NCI-H1436 (cell line): ENCODE results near the gene SSNA1.

ENCODE experiments used
- DNase-seq: peaks from one replicate; lab custom pipeline; 2025; lab: John Stamatoyannopoulos, UW

SSNA1 gene

DNA sequence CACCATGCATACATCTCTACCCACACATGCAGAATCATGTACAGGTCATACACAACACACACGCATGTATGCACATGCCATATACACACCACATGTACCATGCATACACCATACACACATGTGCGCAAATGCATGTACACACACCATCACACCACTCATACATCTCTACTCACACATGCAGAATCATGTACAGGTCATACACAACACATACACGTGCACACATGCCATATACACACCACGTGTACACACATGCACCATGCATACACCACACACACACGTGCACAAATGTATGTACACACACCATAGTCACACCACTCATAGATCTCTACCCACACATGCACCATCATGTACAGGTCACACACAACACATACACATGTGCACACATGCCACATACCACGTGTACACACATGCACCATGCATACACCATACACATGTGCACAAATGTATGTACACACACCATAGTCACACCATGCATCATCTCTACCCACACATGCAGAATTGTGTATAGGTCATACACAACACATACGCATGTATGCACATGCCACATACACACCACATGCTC lies 35.6 kb upstream of the SSNA1 start:
- no peak for DNase-seq

DNA sequence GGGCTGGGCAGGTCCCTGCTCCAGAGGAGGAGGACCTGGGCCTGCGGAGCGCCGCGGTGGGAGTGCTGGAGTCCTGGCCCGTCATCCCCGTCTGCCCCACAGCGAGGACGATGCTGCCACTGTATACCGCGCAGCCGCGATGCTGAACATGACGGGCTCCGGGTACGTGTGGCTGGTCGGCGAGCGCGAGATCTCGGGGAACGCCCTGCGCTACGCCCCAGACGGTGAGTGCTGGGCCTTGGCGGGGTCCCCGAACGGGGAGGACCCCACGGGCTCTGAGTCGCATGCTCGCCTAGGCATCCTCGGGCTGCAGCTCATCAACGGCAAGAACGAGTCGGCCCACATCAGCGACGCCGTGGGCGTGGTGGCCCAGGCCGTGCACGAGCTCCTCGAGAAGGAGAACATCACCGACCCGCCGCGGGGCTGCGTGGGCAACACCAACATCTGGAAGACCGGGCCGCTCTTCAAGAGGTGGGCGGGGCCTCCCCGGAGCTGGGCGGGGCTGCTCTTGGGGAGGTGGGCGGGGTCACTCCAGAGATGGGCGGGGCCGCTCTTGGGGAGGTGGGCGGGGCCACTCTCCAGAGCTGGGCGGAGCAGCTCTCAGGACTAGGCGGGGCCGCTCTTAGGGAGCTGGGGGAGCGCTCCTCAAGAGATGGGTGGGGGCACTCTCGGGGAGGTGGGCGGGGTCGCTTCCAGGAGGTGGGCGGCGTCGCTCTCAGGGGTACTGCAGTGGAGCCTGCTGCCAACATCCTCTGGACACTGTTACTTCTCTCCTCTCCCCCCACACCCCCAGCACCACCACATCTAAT lies 31.7 kb upstream of the SSNA1 start:
- peak; percentile 74 for DNase-seq

DNA sequence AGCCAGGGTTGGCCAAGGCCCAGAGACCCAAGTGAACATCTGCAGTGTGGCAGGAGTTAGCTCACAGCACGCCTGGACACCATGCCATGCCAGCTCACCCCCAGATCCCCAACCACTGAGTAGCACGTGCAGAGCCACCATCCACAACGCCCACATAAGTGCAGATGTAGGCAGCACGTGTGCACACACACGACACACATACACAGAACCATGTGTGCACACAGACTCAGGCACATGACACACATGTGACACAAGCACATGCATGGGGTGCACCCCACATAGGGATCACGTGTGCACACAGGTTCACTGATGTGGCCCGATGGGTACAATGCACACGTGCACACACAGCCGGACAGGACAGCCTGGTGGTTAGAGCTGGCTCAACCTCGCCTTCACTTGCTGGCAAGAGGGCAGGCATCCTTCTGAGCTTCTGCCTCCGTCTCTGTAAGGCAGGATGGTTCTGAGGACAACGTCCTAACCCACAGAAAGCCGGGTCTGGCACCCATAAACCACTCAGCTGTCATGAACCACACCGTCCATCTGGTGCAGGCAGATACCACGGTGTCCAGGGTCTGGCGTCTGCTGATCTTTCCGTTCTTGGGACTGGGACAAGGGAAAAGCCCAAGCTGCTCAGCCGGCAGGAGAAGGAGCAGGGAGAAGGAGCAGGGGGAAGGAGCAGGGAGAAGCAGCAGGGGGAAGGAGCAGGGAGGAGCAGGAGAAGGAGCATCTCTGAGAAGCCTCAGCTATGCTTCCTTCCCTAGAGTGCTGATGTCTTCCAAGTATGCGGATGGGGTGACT lies 30.7 kb upstream of the SSNA1 start:
- DNase-seq, result no peak

DNA sequence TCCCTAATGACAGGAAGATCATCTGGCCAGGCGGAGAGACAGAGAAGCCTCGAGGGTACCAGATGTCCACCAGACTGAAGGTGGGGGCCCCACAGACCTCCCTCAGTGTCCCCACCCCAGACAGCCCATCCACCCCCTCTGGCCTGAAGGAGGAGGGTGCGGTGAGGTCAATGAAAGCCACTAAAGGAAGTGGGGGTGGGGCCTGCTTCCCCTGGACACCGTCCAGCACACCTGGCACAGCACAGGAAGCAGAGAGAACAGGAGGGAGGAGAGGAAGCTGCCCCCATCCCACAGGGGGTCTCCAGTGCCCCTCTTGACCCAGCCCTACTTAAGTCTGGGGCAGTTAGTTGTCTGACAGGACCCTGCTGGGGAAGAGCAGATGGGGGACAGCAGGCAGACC lies 29.9 kb upstream of the SSNA1 start:
- no peak for DNase-seq

DNA sequence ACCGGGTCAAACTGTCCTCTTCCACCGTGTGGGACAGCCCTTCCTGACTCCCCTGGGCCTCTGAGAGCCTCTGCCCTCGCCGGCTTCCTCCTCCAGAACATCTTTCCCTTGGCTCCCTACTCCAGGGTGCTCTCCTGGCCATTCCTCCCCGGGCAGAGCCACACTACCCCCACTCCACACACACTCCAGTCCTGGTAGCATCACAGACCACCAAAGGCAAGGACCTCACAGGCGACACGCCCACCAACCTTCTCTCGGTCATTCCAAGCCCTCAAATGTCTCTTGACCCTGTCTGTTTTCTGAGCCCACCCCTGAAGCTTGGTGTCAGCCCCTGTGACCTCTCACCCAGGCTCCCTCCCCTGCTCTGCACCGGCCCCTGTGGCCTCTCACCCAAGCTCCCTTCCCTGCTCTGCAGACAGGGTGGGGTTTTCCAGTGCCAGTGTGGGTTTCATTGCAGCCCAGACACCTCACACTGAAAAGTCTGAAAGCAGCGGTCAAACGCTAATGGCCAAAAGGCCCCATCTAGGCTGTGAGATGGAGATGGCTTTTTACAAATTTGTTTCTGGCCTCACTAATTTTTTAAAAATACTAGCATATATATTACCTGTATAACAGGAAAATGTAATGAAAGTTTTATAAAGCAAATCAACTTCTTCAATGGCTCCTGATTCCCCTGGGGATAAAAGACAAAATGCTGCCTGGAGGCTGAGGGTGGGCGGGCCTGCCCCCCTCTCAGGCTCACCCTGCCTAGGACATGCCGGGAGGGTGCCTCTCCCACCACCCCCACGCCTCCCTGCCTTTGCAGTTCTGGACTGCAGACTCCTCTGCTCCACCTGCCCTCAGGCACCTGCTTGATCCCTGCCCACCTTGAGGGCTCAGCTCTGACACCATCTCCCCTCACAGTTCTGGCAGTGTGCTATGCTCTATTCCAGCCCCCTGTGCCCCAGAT lies 29.1 kb upstream of the SSNA1 start:
- no peak for DNase-seq

DNA sequence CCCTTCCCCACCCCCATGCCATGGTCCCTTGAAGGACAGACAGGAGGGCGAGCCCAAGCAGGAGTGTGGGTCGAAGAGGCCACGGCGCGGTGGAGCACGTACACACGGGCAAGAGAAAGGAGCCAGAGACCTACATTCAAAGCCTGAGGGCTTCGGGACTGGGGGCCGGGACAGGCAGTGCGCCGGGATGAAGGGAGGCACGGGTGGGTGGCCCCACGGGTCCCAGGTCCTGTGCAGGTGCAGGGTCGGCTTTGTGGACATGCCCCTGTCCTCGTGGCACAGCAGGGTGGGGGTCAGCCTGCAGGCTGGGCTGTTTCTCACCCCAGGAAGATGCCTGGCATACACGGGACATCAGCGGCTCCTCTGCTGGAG lies 28.4 kb upstream of the SSNA1 start:
- no peak for DNase-seq

DNA sequence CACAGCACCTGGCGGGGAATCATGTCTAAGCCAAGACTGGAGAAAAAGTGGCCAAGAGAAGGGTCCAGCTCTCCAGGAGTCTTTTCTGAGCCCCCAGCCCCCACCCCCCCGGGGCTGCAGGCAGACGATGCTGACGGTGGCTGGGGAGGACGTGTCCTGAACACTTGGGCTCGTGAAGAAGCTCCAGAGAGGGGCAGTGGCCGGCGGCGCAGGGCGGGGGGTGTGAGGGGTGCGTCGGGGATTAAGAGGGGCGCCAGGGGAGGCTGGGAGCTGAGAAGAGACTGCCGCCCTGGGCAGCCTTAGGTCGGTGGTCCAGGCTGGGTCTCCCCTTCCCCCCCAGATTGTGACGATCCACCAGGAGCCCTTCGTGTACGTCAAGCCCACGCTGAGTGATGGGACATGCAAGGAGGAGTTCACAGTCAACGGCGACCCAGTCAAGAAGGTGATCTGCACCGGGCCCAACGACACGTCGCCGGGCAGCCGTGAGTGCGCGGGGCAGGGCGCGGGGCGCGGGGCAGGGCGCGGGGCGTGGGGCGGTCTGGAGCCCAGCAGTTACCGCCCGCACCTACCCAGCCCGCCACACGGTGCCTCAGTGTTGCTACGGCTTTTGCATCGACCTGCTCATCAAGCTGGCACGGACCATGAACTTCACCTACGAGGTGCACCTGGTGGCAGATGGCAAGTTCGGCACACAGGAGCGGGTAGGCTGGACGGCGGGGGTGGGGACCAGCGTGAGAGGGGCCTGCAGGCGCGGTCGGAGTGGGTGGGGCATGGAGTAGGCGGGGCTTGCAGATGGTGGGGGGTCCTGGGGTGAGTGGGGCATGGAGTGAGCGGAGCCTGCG lies 27.5 kb upstream of the SSNA1 start:
- DNase-seq, result peak; percentile 78

DNA sequence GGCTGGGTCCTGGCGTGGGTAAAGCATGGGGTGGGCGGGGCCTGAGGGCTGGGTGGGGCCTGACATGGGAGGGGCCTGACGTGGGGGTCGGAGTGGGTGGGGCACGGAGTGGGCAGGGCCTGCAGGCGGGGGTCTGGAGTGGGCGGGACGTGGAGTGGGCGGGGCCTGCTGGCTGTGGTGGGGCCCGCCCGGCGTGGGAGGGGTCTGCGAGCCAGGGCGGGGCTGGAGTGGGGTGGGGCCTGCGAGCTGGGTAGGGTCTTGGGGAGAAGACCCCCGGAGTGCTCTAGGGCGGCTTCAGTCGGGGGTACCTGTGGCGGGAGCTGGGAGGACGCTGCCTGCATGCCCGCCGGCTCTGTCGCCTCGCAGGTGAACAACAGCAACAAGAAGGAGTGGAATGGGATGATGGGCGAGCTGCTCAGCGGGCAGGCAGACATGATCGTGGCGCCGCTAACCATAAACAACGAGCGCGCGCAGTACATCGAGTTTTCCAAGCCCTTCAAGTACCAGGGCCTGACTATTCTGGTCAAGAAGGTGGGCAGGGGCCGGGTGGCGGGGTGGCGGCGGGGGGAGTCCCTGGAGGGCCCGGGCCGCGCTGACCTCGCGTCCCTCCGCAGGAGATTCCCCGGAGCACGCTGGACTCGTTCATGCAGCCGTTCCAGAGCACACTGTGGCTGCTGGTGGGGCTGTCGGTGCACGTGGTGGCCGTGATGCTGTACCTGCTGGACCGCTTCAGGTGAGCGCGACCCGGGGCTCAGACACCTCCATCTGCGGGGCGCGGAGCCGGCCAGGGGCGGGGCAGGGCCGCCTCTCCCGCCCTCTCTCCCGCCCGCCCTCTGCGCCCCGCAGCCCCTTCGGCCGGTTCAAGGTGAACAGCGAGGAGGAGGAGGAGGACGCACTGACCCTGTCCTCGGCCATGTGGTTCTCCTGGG lies 26.7 kb upstream of the SSNA1 start:
- DNase-seq, result peak; percentile 78

DNA sequence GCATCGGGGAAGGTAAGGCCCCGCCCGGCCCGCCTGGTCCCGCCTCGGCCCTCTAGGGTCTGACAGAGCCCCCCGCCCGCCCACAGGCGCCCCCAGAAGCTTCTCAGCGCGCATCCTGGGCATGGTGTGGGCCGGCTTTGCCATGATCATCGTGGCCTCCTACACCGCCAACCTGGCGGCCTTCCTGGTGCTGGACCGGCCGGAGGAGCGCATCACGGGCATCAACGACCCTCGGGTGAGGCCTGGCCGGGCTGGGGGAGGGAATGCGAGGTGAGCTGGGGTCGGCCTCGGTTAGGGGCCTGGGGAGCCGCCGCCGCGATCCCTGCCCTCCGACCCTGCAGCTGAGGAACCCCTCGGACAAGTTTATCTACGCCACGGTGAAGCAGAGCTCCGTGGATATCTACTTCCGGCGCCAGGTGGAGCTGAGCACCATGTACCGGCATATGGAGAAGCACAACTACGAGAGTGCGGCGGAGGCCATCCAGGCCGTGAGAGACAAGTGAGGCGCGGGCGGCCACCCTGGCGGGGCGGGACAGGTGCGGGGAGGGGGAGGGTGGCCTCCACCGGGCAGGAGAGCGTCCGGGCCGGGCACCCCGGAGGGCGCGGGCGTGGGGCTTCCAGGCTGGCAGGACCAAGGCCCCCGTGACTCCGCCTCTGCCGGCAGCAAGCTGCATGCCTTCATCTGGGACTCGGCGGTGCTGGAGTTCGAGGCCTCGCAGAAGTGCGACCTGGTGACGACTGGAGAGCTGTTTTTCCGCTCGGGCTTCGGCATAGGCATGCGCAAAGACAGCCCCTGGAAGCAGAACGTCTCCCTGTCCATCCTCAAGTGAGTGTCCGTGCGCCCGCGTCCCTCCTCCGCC lies 25.7 kb upstream of the SSNA1 start:
- DNase-seq, result no peak

DNA sequence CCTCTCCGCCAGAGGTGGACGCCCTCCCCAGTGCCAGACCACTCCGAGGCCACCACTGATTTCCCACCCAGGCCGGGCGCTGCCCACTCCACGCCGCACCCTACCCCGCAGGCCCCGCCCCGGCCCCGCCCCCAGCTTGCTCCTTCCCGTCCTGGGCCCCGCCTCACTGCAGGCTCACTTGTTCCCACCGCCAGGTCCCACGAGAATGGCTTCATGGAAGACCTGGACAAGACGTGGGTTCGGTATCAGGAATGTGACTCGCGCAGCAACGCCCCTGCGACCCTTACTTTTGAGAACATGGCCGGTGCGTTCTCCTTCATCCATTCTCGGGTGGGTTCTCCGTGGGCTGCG lies 25.1 kb upstream of the SSNA1 start:
- DNase-seq, result no peak

DNA sequence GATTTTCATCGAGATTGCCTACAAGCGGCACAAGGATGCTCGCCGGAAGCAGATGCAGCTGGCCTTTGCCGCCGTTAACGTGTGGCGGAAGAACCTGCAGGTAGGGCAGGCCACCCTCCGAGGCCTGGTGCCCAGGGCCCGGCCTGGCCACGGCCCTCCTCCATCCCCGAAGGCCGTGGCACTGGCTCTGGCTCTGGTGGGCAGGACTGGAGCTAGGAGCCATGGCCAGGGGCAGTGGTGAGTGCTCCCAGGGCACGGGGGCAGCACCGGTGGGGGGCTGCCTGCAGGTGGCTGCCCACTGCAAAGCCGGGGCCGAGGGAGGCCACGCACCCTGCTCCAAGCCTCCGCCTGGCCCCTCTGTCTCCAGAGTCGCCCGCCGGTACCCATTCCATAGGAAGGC lies 24.7 kb upstream of the SSNA1 start:
- DNase-seq, result no peak

DNA sequence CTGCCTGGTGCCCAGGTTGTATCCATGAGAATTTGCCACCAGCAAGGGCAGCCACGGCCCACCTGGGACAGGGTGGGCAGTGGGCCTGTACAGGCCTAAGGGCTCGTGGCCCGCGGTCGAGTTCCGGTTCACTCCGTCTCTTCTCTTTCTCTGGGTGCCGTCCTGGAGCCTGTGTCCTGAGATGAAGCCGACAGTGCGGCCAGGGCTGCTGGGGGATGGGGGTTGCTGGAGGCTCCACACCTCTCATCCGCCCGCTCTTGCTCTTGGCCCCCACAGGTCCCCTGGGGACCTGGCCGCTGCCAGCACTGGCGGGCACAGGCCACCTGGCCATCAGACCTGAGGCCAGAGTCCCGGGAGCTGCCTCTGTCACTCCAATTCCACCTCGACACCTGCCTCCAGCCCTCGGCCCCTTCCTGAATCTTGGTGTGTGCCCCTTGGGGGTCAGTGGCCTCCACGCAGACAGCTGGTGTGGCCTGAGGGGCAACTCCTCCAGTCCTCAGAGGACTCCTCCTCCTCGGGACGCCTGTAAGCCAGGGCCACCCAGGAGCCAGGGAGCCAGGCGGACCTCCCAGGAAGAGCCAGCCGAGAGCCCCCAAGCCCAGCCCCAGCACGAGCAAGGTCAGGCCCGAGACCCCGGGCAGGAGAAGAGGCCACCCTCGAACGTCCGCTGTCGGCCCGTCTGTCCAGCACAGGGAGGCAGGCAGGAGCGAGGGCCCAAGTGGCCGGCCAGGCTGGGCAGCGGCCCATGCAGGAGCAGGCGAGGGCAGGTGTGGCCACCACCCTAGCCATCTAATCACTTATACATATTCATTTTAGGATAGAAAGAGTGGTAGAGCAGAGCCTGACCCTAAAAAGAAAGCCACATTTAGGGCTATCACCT lies 23.9 kb upstream of the SSNA1 start:
- no peak for DNase-seq

DNA sequence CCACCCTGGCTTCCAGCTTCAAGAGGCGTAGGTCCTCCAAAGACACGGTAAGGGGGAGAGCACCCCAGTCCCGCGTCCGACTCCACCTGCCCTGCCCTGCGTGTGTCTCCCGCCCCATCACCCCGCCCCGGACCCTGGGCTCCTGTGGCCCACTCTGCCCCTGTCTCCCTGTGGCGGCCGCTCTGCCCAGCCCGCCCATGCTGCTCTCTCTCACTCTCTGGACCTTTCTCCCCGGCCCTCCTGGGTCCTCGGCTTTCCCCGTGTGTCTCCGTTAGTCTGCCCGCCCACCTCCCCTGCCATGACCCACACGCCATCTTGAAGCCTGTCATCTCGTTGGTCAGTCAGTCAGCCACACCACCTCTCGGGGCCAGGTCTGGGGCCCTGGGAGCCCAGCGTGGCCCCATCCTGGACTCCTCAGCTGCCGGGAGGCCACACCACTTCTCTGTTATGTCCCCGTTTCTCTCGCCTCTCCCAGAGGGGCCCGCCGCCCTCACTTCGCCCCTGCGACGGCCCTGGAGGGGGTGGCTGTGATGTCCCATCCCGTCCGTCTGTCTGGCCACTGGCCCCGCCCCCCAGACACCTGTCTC lies 23.1 kb upstream of the SSNA1 start:
- DNase-seq, result no peak

DNA sequence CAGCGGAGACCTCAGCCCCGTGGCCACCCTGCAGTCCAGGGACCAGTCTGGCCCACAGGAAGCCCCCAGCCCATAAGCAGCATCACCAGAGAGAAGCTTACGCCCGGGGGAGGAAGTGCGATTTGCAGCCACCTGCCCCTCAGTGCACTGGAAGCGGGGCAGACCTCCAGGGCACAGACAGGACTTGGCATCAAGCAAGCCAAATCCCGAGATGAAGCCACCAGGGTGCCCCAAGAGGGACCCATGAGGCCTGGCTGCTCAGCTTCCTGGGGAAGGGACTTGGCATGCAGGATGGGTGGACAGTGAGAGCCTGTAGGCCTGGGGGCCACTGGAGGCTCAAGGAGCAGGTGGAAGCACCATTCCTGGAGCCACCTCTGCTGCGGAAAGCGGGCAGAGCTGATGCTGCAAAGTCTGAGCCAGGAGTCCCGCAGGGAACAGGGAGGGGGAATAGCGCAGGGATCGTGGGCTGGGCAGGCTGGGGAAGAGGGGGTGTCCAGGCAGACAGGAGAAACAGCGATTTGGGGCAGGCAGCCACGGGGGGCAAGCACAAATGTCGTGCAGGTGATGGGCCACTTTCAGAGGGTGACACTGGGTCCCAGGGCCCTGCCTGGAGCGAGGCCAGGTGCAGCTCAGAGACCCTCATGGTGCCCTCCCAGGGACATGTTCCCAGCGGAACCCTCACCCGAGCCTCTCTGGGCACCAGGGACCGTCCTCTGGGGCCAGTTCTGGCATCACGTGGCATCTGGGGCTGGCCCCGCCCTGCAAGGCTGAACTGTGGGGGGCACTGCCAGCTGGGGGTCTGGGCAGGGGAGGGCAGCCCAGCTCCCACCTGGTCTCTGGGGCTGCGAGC lies 21.9 kb upstream of the SSNA1 start:
- no peak for DNase-seq

DNA sequence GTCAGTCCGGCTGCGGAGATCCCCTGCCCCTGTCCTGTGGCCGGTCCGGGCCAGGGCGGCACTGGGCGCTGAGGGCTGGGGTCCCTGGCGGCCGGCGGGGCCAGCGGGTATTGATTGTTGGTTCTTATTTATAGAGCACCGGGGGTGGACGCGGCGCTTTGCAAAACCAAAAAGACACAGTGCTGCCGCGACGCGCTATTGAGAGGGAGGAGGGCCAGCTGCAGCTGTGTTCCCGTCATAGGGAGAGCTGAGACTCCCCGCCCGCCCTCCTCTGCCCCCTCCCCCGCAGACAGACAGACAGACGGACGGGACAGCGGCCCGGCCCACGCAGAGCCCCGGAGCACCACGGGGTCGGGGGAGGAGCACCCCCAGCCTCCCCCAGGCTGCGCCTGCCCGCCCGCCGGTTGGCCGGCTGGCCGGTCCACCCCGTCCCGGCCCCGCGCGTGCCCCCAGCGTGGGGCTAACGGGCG lies 21.2 kb upstream of the SSNA1 start:
- DNase-seq, result no peak

DNA sequence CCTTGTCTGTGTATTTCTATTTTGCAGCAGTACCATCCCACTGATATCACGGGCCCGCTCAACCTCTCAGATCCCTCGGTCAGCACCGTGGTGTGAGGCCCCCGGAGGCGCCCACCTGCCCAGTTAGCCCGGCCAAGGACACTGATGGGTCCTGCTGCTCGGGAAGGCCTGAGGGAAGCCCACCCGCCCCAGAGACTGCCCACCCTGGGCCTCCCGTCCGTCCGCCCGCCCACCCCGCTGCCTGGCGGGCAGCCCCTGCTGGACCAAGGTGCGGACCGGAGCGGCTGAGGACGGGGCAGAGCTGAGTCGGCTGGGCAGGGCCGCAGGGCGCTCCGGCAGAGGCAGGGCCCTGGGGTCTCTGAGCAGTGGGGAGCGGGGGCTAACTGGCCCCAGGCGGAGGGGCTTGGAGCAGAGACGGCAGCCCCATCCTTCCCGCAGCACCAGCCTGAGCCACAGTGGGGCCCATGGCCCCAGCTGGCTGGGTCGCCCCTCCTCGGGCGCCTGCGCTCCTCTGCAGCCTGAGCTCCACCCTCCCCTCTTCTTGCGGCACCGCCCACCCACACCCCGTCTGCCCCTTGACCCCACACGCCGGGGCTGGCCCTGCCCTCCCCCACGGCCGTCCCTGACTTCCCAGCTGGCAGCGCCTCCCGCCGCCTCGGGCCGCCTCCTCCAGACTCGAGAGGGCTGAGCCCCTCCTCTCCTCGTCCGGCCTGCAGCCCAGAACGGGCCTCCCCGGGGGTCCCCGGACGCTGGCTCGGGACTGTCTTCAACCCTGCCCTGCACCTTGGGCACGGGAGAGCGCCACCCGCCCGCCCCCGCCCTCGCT lies 20.5 kb upstream of the SSNA1 start:
- no peak for DNase-seq
